ENCODE data around the gene TLX1.

TLX1 gene

DNA sequence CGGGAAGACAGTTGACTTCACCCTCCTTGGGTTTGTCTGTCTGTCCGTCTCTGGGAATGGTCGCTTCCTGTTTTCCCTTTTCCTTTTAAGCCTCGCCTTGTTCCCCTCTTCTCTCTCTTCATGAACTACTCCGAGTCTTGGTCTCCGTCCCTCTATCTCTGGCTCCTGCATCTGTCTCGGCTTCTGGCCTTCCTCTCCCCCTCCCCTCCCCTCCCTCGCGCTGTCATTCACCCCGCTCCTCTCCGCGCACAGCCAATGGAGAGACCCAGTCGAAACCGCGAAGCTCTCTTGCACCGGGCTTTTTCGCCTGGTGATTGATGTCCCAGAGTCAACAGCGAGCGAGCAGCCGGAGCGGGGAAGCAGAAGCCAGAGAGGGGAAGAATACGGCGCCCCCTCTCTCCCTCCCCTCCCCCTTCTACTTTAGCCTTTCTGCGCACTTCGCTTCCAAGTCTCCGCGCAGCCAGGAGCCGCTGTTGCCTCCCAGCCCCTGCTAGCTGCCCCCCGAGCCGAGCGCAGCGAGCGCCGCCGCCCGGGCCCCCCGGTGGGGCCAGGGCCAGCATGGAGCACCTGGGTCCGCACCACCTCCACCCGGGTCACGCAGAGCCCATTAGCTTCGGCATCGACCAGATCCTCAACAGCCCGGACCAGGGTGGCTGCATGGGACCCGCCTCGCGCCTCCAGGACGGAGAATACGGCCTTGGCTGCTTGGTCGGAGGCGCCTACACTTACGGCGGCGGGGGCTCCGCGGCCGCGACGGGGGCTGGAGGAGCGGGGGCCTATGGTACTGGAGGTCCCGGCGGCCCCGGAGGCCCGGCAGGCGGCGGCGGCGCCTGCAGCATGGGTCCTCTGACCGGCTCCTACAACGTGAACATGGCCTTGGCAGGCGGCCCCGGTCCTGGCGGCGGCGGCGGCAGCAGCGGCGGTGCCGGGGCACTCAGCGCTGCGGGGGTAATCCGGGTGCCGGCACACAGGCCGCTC is at the start of gene TLX1:
TSS of gene TLX1 (plus strand) at position 317 of the 978 bp plus-strand sequence. CDS start at position 559, 242 bp downstream.
- DNase-seq: no peak

DNA sequence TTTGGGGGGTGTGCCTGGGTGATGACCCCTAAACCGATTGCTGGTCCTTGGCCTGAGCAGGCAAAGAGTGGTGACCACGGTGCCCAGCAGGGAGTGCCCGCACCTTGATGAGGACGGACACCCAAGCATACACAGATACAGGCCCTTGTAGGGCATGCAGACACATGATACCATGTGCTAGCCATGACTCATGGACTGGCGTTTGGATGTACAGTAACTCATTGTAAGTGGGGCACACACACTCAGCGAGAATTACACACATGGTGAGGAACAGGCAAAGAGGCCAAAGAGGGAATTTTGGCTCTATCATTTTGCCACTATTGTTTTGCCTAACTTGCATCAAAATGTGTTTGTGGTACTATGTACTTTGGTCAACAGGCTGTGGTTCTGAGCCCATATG is 45.3 kb upstream of the TLX1 start:
- no peak for DNase-seq

DNA sequence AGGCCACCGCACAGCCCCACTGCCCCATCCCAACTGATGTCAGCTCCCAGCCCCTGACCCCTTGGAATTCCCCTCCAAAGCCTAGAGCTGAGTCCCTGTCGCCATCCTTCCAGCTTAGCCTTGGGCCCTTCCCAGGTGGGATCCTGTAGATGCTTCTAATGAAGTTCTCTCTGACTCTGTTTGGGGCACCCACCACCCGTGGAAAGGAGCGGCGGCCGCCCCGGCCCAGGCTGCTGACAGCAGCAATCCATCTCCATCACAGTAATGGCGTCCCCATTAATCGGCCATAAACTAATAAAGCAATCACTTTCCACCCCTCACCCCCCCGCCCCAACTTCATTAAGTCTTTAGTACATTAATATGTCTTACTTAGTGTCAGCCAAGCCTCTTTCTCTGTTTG is 43.7 kb upstream of the TLX1 start:
- DNase-seq: no peak

DNA sequence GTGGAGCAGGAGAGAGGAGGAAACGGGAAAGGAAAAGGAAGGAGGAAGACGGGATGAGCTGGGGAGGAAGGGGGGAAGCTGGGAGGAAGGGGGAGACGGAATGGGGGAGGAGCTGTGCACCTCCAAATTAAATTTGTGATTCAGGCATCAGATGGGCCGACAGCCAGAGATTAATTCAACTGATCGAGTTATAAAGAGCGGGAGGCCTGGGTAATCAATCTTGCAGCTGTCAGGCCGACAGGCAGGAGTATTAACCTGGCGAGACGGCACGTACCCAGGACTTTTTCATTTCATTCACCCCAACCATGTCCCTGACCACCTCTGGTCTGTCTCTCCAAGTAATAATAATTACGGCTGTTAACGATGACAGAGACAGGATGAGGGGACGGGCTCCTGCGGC is 43.1 kb upstream of the TLX1 start:
- DNase-seq: no peak

DNA sequence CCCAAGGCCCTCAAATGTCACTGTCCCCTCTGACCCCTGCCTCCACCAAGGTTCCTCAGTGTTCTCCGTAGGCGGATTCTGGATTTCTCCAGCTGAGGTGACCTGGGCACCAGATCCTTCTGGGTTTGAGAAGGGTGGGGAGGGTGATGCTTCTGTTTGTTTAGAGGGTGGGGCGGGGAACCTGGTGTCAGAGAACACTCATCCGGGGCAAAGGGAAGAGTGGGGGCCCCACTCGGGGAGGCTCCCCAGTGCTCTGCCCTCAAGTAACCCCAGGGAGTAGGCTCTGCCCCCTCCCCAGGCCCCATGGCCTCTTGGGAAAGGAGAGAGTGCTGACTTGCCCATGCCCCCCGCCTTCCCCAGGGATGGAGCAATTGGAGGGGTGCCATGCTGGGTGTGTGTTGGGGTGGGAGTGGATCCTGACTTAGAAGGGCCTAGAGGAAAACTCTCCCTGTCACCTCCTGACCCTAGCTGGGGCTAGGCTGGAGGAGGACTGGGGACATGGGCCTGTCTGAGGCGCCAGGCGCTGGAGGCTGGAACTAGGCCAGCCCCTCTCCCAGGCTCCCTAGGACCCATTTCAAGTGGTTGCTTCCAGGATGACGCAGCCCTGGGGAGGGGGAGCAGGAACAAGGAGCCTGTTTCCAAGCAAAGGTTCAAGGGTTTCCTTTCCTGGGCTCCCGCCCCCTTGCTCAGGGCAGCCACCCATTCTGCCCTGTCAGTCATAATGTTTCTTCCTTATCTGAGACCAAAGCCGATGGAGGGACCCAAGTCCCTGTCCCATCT is 41.4 kb upstream of the TLX1 start:
- no peak for DNase-seq

DNA sequence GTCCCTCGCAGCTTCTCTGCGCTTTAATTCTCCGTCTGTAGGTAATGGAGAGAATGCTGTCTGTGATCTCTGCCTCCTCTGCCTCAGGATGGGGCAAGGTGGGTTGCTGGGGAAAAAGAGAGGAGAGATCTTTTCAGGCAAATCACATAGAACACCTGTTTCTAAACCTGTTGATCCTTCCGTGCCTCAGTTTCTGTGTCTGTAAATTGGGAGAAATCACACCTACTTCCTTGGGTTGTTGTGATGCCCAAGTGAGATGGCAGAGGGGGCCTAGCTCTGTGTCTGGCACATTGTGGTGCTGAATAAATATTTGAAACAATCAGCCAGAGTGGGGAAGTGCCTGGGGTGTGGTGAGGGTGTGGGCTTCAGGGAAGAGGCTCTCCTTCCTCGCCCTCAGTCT is 40.5 kb upstream of the TLX1 start:
- no peak for DNase-seq

DNA sequence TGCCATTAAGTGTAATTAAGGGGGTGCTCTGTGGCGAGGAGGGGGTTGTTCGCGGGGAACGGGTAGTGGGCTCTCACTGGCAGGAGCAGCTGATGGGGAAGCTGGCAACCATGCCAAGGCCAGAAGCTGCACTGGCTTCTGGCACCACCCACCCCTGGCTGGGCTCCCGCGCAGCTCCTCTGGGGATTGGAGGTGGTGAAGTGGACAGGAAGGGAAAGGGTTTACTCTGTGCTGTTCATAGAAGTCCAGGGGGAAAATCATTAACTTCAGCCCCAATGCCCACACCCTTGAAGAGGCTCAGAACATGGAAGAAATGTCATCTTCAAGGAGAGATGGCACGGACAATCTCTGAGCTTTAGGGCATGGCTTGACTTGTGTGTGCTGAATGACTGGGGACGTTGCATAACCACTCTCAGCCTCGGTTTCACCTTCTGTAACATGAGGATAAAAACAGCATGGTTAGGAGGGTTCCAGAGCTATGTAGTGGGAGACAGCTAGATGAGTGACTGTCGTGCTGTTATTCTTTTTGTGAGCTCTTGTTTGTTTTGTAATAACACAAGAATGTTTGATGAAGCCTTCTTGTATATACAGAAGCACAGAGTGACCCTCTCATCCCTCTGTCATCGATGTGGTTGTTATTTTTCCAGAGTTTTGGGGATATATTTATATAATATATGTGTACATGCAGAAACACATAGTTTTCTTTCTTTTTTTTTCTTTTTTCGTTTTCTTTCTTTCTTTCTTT is 39.4 kb upstream of the TLX1 start:
- no peak for DNase-seq

DNA sequence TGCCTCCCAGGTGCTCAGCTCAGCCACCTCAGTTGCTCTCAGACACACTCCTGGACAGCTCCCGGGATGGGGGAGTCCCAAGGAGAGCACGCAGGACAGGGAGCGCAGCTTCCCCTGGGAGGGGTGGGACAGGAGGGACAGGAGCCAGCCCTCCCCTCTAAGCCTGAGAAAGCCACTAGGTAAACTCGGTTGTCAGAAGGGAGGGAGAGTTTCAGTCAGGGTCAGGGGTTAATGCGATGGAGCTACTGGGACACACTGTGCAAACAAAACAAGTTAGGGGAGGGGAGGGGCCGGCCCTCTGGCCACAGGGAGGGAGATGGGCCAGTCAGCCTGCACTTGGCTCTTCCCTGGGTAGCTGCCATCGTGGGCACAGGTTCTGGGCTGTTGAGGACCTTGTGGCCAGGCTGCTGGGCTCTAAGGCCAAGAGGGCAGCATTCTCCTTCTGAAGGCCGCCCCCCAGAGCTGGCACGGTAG is 38.2 kb upstream of the TLX1 start:
- DNase-seq: no peak

DNA sequence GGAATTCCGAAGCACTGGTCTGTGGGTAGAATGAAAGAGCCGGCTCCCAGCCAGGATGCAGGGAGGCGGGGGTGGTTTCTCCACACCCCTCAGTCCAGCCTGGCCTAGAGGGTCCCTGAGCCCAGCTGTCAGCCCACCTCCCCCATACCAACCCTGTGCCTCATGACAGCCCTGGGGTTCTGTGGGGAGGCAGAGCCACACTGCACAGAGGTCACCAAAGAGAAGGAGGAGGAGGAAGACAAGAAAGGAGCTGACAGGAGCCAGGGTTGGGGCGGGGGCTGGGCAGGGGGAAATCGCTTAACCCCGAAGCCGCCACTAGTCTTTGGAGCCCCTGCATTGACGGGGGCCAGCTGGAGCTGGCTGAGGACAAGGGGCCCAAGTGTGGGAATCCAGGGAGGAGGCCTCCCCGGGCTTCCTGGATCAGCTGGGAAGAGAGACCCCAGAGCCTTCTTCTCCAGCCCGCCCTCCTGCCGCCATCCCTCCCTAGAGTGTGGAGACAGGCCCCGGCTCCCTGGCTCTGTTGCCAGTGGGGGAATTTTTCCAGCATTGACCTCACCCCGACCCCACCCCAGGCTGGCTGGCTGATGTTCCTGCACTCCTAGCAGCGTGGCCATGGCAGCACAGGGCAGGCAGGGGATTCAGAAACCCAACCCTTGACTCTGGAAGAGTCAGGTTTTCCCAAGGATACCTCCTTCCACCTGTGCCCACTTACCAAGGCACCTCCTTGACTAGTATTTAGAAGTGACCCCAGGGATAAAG is 36.8 kb upstream of the TLX1 start:
- DNase-seq: no peak

DNA sequence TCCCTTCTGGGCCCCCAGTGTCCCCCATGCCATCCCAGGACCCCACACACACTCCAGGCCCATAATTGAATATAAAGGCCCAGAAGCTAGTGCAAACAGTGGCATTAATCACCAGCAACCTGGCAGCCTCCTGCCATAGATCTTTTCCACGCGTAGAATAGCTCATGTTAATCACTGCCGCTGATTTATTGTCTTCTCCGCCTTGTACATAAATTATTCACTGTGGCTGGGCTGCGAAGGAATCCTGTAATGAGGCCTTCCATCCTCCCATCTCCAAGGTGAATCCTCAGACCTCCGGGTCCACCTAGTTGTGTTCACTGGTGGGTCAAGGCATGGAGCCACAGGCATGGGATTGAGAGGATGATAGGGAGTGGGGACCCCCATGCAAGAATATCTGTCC is 36.1 kb upstream of the TLX1 start:
- no peak for DNase-seq

DNA sequence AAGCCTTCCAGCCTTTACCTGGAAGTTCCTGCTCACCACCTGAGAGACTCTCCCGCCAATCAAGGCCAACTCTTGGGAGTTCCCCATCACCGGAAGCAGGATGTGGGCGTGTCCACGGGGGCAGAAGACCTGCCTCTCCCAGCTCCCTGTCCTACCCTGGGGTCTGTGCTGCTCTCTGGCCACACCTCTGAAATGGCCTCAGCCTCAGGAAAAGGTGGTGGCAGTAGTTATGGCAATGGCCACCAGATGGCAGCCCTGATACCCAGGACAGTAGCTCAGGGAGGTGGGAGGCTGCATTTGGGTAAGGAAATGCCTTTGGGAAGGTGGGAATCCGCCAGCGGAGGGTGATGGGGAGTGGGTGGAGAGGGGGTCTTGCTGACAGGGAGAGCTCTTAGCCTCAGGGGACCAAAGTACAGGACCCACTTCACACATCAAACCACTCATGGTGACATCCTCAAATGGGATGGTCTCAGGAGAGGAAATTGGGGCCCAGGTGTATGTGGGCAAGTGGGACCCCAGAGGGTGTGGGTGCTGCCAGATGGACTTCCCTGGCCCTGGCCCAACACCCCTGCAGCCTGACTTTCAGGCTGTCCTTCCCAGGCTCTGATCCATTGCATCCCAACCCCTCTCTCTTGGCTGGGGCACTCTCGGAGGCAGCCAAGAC is 35.4 kb upstream of the TLX1 start:
- peak; percentile 15 for DNase-seq

DNA sequence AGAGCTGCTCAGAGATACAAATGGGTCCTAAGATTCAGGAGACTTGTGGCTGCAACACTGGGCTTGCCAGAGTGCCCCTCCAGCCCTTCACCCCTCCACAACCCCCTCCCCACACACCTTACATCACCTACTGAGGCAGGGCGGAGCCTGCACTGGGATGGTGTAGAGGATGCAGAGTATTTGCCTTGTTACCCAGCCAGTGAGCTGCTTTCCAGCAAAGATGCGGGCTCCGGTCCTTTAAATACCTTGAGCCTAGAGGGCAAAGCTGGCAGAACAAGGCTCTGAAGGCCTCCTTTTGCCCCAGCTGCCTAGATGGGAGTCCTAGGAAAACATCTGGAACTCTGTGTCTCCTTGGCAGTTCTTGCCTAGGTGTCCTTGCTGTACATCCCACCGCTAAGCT is 34.7 kb upstream of the TLX1 start:
- DNase-seq: no peak

DNA sequence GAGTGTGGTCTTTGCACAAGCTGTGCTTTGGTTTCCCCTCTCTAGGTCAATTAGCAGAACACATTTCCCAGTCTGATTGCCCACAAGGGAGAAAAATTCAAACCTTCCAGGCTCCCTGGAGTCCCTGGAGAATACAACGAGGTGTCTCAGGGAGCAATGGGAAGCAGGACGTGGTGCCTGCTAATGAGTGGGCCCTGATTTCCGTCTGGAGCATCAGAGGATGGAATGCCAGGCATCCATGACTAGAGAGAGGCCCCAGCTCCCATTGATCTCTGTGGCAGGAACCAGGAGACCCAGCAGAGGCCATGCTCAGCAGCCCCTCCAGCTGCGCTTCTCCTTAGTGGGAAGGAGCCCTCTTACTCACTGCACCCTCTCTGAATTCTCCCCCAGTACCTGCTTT is 33.2 kb upstream of the TLX1 start:
- no peak for DNase-seq

DNA sequence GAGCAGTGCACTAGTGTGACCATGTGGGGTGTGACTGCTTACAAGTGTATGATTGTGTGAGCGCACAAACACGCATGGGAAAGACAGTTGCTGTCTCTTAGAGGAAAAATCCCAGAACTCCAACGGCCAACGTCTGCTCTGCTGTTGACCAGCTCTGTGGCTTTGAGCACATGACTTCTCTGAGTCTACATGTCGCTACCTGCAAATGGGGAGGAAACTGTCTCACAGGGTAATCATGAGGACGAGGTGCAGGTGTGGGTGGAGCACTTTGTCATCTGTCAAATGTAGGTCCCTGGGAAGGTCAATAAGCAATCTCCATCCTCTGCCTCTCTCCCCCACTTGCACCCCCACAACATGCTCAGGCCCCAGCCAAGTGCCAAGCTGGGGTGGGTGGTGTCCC is 31.2 kb upstream of the TLX1 start:
- no peak for DNase-seq

DNA sequence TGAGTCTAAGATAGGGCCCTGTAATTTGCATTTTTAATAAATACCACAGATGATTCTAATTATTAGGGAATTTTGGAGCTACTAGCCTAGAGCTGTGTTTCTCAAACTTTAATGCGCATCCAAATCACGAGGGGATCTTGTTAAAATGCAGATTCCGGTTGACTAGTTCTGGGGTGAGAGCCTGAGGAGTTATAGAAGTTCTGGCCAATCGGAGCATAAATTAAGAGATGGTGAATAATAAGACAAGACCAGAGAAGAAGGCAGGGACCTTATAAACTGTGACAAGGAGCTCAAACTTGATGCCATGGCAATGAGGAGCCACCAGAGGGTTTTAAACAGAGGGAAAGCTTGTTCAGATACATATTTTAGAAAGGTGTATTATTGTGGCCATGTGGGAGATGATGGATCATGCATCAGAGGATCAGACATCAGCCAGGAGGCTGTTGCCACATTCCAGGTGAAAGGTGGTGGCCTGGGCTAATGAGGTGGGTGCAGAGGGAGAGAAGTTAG is 29.7 kb upstream of the TLX1 start:
- DNase-seq: no peak

DNA sequence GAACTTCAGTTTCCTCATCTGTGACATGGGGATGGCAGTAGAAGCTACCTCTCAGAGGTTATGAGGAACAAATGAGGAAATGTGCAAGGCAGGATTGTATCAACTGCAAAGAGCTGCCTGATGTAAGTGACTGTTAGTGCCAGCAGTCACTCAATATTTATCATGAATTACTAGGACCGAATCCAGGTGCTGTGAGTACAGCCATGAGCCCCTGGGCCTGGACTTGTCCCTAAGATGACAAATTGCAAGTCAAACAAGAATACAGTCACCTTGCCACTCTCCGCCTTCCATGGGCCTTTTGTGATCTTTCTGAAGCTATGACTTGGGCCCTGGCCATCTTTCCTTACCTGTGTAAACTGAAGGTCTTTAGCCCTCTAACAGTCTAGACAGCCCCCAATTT is 27.7 kb upstream of the TLX1 start:
- DNase-seq: no peak

DNA sequence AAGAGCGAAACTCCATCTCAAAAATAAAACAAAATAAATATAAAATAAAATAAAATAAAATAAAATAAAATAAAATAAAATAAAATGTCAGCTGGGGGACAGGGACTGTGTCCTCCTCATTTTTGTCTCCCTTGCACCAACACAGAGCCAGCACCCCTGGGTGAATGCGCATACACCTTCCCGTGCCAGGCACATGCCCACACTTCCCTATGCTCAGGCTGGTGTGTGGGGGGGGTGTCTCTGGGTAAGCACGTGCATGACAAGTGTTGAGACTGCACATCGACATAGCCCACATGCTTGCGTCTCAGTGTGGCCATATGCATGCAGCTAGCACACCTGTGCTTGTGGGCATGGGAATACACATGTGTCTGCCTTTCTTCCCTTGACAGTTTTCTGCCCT is 24.7 kb upstream of the TLX1 start:
- no peak for DNase-seq

DNA sequence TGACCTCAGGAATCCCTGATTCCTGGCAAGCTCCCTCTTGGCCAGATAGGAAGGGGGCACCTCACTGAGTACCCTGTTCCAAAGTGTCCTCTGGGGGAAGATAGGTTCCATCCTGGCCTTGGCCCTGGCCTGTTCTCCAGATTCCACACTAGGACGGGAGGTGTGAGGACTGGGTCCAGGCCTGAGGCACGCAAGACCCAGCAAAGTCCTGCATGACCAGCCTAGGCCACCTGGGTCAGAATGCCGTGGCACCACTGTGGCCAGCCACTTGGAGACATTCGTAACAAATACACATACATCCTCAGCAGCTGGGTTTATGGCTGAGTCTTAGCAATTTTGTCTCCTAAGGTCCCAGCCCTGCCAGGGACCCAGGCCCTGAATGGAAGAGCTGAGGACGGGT is 23.3 kb upstream of the TLX1 start:
- DNase-seq: no peak

DNA sequence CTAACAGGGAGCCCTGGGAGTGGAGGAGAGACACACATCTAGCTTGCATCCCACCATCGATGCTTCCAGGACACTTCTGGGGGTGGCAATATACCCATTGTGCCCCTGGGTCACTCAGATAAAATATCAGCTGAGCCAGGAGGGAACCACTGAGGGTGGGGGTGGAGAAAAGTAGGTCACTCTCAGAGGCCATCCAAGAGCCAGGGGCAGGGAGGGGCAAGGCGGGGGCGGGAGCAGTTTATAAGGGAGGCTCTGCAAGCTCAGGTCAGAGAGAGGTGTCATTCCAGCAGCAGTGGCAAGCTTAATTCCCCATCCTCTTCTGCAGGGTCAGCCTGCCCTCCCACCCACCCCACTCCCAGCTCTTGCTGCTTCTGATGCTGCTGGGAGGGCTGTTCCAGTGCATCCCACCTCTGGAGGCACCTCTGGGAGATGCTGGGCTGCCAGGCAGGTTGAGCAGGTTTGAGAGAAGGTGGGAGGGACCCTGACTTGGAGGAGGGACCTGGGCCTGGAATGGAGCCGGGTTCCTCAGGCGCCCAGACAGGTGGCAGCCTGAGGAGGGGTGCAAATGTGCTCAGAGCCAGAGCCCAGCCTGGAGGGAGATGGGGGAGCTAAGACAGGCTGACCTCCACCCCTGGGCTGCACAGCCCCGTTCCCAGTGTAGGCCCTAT is 20.1 kb upstream of the TLX1 start:
- DNase-seq: no peak

DNA sequence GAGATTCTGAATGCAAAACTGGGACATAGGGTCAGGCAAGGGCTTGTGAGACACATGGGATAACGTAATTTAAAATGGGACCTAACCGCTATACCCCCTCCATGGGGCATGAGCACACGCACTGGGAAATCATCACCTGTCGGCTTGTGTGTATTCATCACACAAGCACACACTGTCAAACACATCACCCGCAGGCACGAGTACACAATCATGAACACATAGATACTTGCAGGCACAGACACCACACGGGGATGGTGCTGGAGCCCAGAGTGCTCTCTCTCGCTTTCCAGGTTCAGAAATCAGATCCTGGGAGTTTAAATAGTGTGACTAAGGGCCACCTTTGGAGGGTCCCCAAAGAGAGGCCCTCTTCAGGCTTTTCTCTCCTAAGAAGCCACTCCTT is 19.6 kb upstream of the TLX1 start:
- DNase-seq: no peak
